ENCODE data around the gene PPP1R1B.
"Not testable (repeated sequence)": the region's sequence is repeated elsewhere in the genome, so short reads cannot be mapped to it uniquely, and the experiment has no call there.

Gene PPP1R1B

GRCh38 chr17:39626171-39627046 lies at the start of gene PPP1R1B:
Gene PPP1R1B (plus strand): TSS chr17:39626952. CDS start chr17:39627393, 441 bp downstream.
- DNase-seq: no peak

- DNase-seq: no peak
Observed at GRCh38 chr17:39578272-39578671, 48.5 kb upstream of the PPP1R1B start.

GRCh38 chr17:39579318-39580081 lies 47.3 kb upstream of the PPP1R1B start:
- no peak for DNase-seq

GRCh38 chr17:39580082-39580468 lies 46.7 kb upstream of the PPP1R1B start:
- no peak for DNase-seq

GRCh38 chr17:39581071-39581758 lies 45.5 kb upstream of the PPP1R1B start:
- no peak for DNase-seq

GRCh38 chr17:39581759-39582085 lies 45.0 kb upstream of the PPP1R1B start:
- no peak for DNase-seq

- no peak for DNase-seq
Observed at GRCh38 chr17:39582658-39583057, 44.1 kb upstream of the PPP1R1B start.

- not testable (repeated sequence) for DNase-seq
Observed at GRCh38 chr17:39590180-39590579, 36.6 kb upstream of the PPP1R1B start.

GRCh38 chr17:39591958-39592954 lies 34.5 kb upstream of the PPP1R1B start:
- DNase-seq: no peak

- no peak for DNase-seq
Observed at GRCh38 chr17:39593371-39593770, 33.4 kb upstream of the PPP1R1B start.

GRCh38 chr17:39595294-39595693 lies 31.5 kb upstream of the PPP1R1B start:
- no peak for DNase-seq

GRCh38 chr17:39595928-39596510 lies 30.7 kb upstream of the PPP1R1B start:
- no peak for DNase-seq

- no peak for DNase-seq
Observed at GRCh38 chr17:39596543-39597267, 30.0 kb upstream of the PPP1R1B start.

- no peak for DNase-seq
Observed at GRCh38 chr17:39597372-39598046, 29.2 kb upstream of the PPP1R1B start.

- DNase-seq: no peak
Observed at GRCh38 chr17:39598047-39598481, 28.7 kb upstream of the PPP1R1B start.

- no peak for DNase-seq
Observed at GRCh38 chr17:39598630-39599003, 28.1 kb upstream of the PPP1R1B start.

- no peak for DNase-seq
Observed at GRCh38 chr17:39599004-39599664, 27.6 kb upstream of the PPP1R1B start.

GRCh38 chr17:39599665-39600231 lies 27.0 kb upstream of the PPP1R1B start:
- DNase-seq: no peak

- DNase-seq: no peak
Observed at GRCh38 chr17:39600288-39600996, 26.3 kb upstream of the PPP1R1B start.
